Neural progenitor cell (in vitro differentiated cells): Measurements from ENCODE around the gene CNOT3.

Experiments used
- CTCF ChIP-seq: fragments of 200-600 bp; sonication (generic); IDR thresholded peaks from 2 replicates; pipeline ENCODE4 v1.5.1; 2017; ENCODE audit warnings: antibody characterized with exemption, mild to moderate bottlenecking
- EZH2 ChIP-seq: fragments of 200-600 bp; sonication (generic); IDR thresholded peaks from 2 replicates; pipeline ENCODE4 v1.6.1; 2017; ENCODE audit warnings: antibody characterized with exemption, mild to moderate bottlenecking, moderate library complexity
- EZH2phosphoT487 ChIP-seq: fragments of 200-600 bp; sonication (generic); IDR thresholded peaks from 2 replicates; pipeline ENCODE4 v1.6.1; 2017; ENCODE audit warnings: antibody characterized with exemption

- TF ChIP-seq CTCF (no peak), EZH2 (no peak), EZH2phosphoT487 (no peak)
These were observed 3.8 kb downstream of the CNOT3 start for GRCh38 chr19:54141356-54141755.
